HUES6 (cell line): ENCODE measurements around the gene LRP6.
"Not testable (repeated sequence)": the region's sequence is repeated elsewhere in the genome, so short reads cannot be mapped to it uniquely, and the experiment has no call there.

Experiments
- H3K27ac ChIP-seq: 2 replicates; pipeline ENCODE4 v1.7.0; 2013; ENCODE audit warnings: low read depth, mild to moderate bottlenecking, low read length, inconsistent platforms
- H3K27me3 ChIP-seq: 2 replicates; pipeline ENCODE4 v1.6.1; 2013; ENCODE audit warnings: low read length; ENCODE audit not compliant: control insufficient read depth, insufficient read depth
- H3K36me3 ChIP-seq: 2 replicates; pipeline ENCODE4 v1.6.1; 2013; ENCODE audit warnings: low read length; ENCODE audit not compliant: control insufficient read depth, insufficient read depth
- H3K4me1 ChIP-seq: 2 replicates; pipeline ENCODE4 v1.6.1; 2013; ENCODE audit warnings: low read length; ENCODE audit not compliant: control insufficient read depth, insufficient read depth
- H3K4me3 ChIP-seq: 2 replicates; pipeline ENCODE4 v1.5.1; 2013; ENCODE audit warnings: low read depth, low read length
- H3K9ac ChIP-seq: one replicate; pipeline ENCODE4 v1.6.1; 2013; ENCODE audit warnings: mild to moderate bottlenecking, low read length
- H3K9me3 ChIP-seq: 2 replicates; pipeline ENCODE4 v1.6.1; 2013; ENCODE audit warnings: low read depth, low read length; ENCODE audit not compliant: control insufficient read depth, insufficient read depth

LRP6 gene

DNA sequence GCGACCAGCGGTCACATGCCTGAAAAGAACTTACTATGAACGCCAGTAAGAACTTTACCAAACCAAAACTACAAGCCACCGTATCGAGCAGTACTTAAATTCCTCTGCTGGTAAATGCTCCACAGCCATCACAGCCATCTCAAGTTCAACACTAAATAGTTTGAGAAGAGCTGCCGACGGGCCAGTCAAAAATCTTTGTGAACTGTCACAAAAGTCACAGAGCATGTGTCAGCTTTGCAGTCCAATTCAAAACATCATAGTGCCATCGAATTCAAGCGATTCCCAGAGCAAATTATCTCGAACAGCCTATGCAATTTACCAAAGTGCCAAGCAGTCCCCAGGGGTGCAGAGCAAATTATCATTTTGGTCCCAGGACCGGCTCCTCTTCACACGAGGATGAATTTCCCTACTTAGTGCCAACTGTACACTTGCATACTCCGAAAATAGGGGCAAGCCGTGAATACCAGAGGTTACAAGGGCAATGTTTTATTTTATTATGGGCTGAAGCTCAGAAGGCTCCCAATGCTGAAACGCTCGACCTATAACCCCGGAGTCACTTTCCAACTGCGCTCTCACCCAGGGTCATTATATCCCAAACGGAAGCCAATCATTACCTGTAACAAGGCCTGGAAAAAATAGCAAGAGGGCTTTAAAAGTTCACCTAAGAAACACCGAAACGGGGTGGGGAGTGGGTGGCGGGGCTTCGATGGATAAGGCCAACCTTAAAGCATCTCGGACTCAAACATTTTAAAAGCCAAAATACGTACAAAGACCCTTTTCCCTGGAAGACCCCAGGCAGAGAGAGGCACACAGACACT is 1.1 kb downstream of the LRP6 start:
- no peaks in the 10 kb centered on the region for H3K27me3 ChIP-seq
- peak overlapping the region; percentile 100 for H3K27ac ChIP-seq
- peak overlapping the region; percentile 100 for H3K9ac ChIP-seq
- 0 out of 2 replicates have a peak, but pooled peaks cover 3% of the 10 kb centered on the region for H3K36me3 ChIP-seq
- no peaks in the 10 kb centered on the region for H3K9me3 ChIP-seq
- peak overlapping the region; percentile 98 for H3K4me3 ChIP-seq
- H3K4me1 ChIP-seq, result peaks cover 18% of the 10 kb centered on the region

DNA sequence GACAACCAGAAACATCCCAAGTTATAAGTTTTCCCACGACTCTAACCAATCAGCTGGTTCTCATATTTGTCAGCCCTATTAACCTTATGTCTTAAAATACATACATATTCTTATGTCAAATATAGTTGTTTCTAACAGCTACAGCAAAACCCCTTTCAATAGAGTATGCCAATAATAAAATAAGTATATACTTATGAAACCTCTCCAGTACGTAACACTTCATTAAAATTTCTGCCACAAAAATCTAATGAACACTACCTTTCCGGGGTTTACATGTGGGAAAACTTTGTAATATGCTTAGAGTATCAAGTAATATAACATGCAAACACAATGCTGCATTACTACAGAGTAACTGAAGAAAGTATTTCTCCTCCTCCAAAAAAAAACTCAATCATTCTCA is 1.8 kb downstream of the LRP6 start:
- Histone ChIP-seq H3K4me3 (peak overlapping the region; percentile 98), H3K4me1 (peaks cover 17% of the 10 kb centered on the region), H3K9ac (no peak overlapping the region), H3K27ac (no peak overlapping the region), H3K9me3 (no peaks in the 10 kb centered on the region), H3K27me3 (no peaks in the 10 kb centered on the region), H3K36me3 (0 out of 2 replicates have a peak, but pooled peaks cover 3% of the 10 kb centered on the region)

DNA sequence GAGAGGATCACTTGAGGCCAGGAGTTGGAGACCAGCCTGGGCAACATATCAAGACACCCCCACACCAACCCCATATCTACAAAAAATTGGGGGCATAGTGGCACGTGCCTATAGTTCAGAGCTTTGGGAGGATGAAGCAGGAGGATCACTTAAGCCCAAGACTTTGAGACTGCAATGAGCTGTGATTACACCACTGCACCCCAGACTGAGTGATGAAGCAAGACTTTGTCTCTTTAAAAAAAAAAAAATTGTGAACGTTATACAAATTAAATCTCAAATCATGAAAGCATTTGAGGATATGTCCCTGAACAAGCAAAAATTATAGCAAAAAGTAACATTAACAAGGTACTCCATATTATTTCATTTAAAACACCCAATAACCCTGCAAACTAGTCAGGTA is 2.9 kb downstream of the LRP6 start:
- Histone ChIP-seq H3K9me3 (no peaks in the 10 kb centered on the region), H3K4me3 (0 out of 2 replicates have a peak overlapping the region, but pooled peaks have one; percentile 98), H3K27ac (no peak overlapping the region), H3K36me3 (0 out of 2 replicates have a peak, but pooled peaks cover 3% of the 10 kb centered on the region), H3K4me1 (peaks cover 17% of the 10 kb centered on the region), H3K9ac (no peak overlapping the region), H3K27me3 (no peaks in the 10 kb centered on the region)

DNA sequence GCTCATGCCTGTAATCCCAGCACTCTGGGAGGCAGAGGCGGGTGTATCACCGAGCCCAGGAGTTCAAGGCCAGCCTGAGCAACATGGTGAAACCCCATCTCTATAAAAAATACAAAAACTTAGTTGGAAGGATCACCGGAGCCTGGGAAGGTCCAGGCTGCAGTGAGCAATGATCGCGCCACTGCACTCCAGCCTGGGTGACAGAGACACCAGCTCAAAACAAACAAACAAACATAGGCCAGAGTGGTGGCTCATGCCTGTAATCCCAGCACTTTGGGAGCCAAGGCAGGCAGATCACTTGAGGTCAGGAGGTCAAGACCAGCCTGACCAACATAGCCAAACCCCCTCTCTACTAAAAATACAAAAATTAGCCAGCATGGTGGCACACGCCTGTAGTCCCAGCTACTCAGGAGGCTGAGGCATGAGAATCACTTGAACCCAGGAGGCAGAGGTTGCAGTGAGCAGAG is 10.5 kb downstream of the LRP6 start:
- H3K4me3 ChIP-seq, H3K4me1 ChIP-seq, H3K36me3 ChIP-seq, H3K27ac ChIP-seq, H3K27me3 ChIP-seq, H3K9me3 ChIP-seq, H3K9ac ChIP-seq: not testable (repeated sequence)

DNA sequence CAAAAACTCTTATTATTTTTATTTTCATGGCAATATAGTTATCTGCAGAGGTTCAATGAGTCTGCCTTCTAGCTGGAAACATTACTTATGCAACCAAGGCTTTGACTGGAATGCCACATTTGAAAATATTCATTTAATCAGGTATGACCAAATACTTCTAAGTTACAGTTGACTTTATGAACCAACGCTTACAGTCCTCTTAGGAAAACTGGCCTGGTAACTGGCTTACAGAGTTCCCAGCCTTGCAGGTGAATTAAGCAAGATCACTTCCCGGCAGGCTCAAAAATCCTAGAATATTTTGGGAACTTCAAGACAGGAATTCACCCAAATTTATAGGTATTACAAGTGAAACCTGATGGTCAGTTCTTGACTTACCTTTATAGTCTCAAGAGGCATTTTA is 12.3 kb downstream of the LRP6 start:
- no peak overlapping the region for H3K27ac ChIP-seq

DNA sequence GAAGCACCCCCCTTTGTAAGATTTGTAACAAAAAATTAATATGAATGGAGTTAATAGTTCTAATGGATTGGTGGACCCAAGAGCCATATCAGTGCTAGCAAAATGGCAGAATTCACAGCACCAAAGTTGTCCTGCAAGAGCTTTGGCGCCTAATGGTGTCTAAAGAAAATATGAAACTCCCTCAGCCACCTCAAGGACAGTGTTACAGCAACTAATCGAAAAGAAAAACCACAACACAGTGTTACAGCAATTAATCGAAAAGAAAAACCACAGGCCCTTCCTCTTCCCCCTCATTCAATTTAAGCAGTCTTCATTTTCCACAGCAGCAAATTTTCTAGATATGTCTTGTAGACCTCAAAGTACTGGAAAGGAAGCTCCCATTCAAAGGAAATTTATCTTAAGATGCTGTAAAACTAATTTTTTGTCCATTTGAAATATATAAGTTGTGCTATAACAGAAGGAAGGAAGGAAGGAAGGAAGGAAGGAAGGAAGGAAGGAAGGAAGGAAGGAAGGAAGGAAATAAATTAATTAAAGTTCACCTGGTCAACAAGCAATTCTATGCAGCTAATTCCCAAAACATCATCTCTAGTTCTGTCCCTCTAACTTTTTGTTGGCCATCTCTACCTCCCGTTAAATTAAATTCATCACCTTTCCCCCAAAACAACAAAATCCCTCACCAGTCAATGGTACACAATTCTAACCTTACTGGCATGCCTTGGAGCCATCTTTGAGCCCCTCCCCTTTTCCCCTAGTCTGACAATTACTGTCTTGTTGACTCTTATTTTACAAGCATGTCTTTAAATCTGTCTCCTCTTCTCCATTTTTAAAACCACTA is 17.4 kb downstream of the LRP6 start:
- no peaks in the 10 kb centered on the region; the same call in 1 of the 2 replicates for H3K36me3 ChIP-seq
- no peaks in the 10 kb centered on the region for H3K4me1 ChIP-seq
- H3K27ac ChIP-seq, result no peak overlapping the region
- H3K9ac ChIP-seq, result no peak overlapping the region
- no peak overlapping the region for H3K4me3 ChIP-seq
- H3K9me3 ChIP-seq, result no peaks in the 10 kb centered on the region
- no peaks in the 10 kb centered on the region for H3K27me3 ChIP-seq

More for the DNA sequence above, 12.3 kb downstream of the LRP6 start:
- Histone ChIP-seq H3K27me3 (no peaks in the 10 kb centered on the region), H3K36me3 (no peaks in the 10 kb centered on the region; the same call in 1 of the 2 replicates), H3K9me3 (no peaks in the 10 kb centered on the region), H3K9ac (no peak overlapping the region), H3K4me3 (no peak overlapping the region), H3K4me1 (peaks cover 7% of the 10 kb centered on the region)

DNA sequence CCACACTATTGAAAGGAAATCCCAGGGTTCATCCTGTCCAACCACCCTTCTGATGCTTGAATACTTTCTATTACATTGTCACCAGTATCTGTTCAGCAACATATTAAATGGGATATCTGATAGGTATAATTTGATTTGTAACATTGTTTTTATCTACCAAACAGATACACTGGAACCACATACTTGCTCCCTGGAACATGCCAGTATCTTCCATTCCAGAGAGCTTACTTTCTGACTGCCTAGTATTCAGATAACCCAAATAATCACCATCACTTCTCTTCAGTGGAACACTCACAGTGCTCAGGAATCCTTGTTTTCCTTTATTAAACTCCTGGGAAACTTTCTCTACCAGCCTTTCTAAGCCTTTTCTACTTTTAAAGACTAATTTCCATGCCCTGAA is 19.3 kb downstream of the LRP6 start:
- H3K27me3 ChIP-seq, result no peaks in the 10 kb centered on the region
- no peaks in the 10 kb centered on the region for H3K4me1 ChIP-seq
- H3K36me3 ChIP-seq, result peaks cover 10% of the 10 kb centered on the region
- H3K4me3 ChIP-seq, result no peak overlapping the region
- H3K27ac ChIP-seq, result no peak overlapping the region
- no peak overlapping the region for H3K9ac ChIP-seq
- no peaks in the 10 kb centered on the region for H3K9me3 ChIP-seq

DNA sequence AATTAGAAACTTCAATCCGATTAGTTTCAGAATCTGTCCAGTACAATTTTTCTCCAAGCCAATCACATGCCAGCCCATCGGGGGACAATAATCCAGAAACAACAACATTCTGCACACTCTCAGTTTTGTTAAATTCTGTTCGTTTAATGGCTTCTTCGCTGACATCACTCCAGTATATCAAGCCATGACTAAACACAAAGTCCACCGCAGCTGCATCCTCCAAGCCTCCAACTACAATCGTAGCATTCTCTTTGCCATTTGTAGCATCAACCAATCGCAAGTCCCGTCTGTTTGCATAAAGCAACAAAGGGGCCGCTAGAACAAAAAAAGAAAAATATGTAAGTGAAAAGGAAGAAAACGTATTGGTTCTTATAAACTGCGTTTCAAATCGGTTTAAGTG is 22.5 kb downstream of the LRP6 start:
- Histone ChIP-seq H3K27ac (no peak overlapping the region), H3K9me3 (no peaks in the 10 kb centered on the region), H3K9ac (no peak overlapping the region), H3K27me3 (no peaks in the 10 kb centered on the region), H3K36me3 (peaks cover 10% of the 10 kb centered on the region), H3K4me3 (no peak overlapping the region), H3K4me1 (no peaks in the 10 kb centered on the region)

DNA sequence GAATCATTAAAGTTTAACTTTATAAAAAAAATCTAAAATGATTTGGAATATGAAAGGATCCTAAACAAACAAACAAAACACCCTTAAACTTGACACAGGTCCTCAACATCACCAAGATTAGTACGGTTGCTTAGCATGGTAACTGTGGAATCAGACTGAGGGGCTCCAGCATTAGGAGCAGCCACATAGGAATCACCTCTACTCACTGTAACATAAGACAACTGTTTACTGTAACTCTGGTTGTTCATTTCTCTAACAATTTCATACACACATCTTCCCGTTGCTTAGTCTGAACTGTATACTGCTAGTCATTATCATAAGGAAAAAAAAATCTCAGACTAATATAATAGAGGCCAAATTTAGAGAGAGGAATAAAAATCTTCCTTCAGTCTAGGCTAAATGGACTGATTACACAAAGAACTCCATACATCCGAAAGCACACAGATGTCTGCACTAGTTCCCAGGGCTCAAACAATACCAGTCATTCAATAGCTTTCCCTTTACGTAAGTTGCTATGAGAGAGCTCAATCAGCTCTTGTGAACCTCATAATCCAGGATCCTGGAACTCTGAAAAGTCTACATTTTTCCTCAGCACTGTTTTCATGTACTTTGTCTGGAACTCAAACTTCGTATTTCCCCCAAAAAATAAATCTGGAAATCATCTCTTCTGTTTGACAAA is 26.0 kb downstream of the LRP6 start:
- no peaks in the 10 kb centered on the region for H3K27me3 ChIP-seq
- no peak overlapping the region for H3K4me3 ChIP-seq
- no peak overlapping the region for H3K27ac ChIP-seq
- peaks cover 3% of the 10 kb centered on the region; the same call in 1 of the 2 replicates for H3K9me3 ChIP-seq
- H3K4me1 ChIP-seq, result no peaks in the 10 kb centered on the region
- H3K9ac ChIP-seq, result no peak overlapping the region
- peaks cover 10% of the 10 kb centered on the region for H3K36me3 ChIP-seq

DNA sequence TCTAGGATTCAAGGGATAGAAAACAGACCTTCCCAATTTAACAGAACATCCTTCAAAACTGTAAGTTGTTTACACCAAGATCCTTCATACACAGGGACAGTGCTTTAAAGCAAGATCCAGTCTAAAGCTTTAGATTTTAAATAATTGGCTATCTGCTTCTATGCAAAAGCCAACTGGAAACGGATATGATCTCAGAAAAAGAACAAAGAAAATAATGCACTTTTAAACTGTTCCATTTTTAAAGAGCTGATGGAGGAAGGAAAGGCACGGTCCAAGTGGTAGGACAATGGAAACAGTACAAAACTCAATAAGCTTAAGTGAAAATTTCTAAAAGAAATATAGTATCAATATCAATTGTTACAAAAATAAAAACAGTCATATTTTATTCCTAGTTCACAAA is 27.7 kb downstream of the LRP6 start:
- Histone ChIP-seq H3K27ac (no peak overlapping the region), H3K4me1 (no peaks in the 10 kb centered on the region), H3K4me3 (no peak overlapping the region), H3K9ac (no peak overlapping the region), H3K9me3 (peaks cover 3% of the 10 kb centered on the region; the same call in 1 of the 2 replicates), H3K36me3 (peaks cover 7% of the 10 kb centered on the region), H3K27me3 (no peaks in the 10 kb centered on the region)
